GM12878 (cell line): ENCODE data around the gene S100A3. TPM values are rescaled to one million over a fixed set of nuclear protein-coding genes. Genes with fewer than 3 reads are reported as not detected.

Experiments used
- BHLHE40 ChIP-seq, 2 experiments: fragments of 450-650 bp in 1 of 2; IDR thresholded peaks; 2 replicates each; pipeline ENCODE4 v1.6.1; 2011 to 2017; ENCODE audit warnings: low read depth in 2 of 2, borderline replicate concordance in 1 of 2, improper control_type of control experiment in 1 of 2, low read length in 1 of 2, mild to moderate bottlenecking in 1 of 2
- CBFB ChIP-seq: IDR thresholded peaks from 2 replicates; pipeline ENCODE4 v1.6.1; 2016; ENCODE audit warnings: antibody characterized with exemption, low read depth
- HDAC6 ChIP-seq: fragments of 200-600 bp; sonication (generic); IDR thresholded peaks from one replicate; pipeline ENCODE4 v1.8.0; 2017; ENCODE audit warnings: antibody characterized with exemption; ENCODE audit not compliant: unreplicated experiment
- JUNB ChIP-seq: IDR thresholded peaks from 2 replicates; pipeline ENCODE4 v1.6.1; 2016; ENCODE audit warnings: antibody characterized with exemption, mild to moderate bottlenecking
- MYC ChIP-seq: IDR thresholded peaks from 2 replicates; pipeline ENCODE4 v1.6.1; 2011; ENCODE audit warnings: mild to moderate bottlenecking, low read length, moderate library complexity, inconsistent platforms; ENCODE audit not compliant: insufficient read depth, insufficient replicate concordance, insufficient read length, severe bottlenecking
- POLR2AphosphoS5 ChIP-seq: IDR thresholded peaks from 2 replicates; pipeline ENCODE4 v1.6.1; 2011; ENCODE audit warnings: mild to moderate bottlenecking, low read length, inconsistent platforms
- POU2F2 ChIP-seq: IDR thresholded peaks from 3 replicates; pipeline ENCODE4 v1.6.1; 2011; ENCODE audit warnings: low read depth, mild to moderate bottlenecking, low read length, borderline replicate concordance
- RAD51 ChIP-seq: fragments of 450-650 bp; IDR thresholded peaks from 2 replicates; pipeline ENCODE4 v1.6.1; 2016; ENCODE audit warnings: moderate library complexity, mild to moderate bottlenecking, inconsistent platforms
- RELA ChIP-seq: fragments of 450-650 bp; IDR thresholded peaks from 2 replicates; pipeline ENCODE4 v1.8.0; 2014; ENCODE audit warnings: borderline replicate concordance; ENCODE audit not compliant: partially characterized antibody
- SUZ12 ChIP-seq: fragments of 200-600 bp; sonication (generic); IDR thresholded peaks from one replicate; pipeline ENCODE4 v1.6.1; 2018; ENCODE audit warnings: antibody characterized with exemption, mild to moderate bottlenecking; ENCODE audit not compliant: unreplicated experiment
- TCF7 ChIP-seq: IDR thresholded peaks from 2 replicates; pipeline ENCODE4 v1.6.1; 2014; ENCODE audit warnings: antibody characterized with exemption, borderline replicate concordance
- WRNIP1 ChIP-seq: IDR thresholded peaks from 2 replicates; pipeline ENCODE4 v1.6.1; 2011; ENCODE audit warnings: low read depth, low read length, improper control_type of control experiment, borderline replicate concordance
- ZNF24 ChIP-seq: fragments of 450-650 bp; IDR thresholded peaks from 2 replicates; pipeline ENCODE4 v1.6.1; 2017; ENCODE audit warnings: antibody characterized with exemption, mild to moderate bottlenecking
- polyA plus RNA-seq, 11 experiments: library from polyadenylated mRNA; depleted of rRNA in 4 of 11; unstranded in 6 of 11; stranded (reverse) in 5 of 11; fragments of >200 nt; fragmentation: Nextera tagmentation in 4 of 11; fragmentation: Illumina TruSeq in 1 of 11; extraction: Ambion mirVana in 4 of 11; extraction: Trizol in 1 of 11; gene quantifications; 1 replicate in 1 of 11; 2 replicates in 10 of 11; pipeline versions ENCODE4 v1.2.1 to v1.2.3, GENCODE V29; 2011 to 2016; ENCODE audit warnings: inconsistent platforms in 2 of 11, missing spikeins in 2 of 11, low read depth in 1 of 11
- total RNA-seq, 4 experiments: library from RNA; depleted of rRNA in 3 of 4; stranded (reverse); fragments of >200 nt in 3 of 4; fragmentation: Illumina TruSeq in 1 of 4; extraction: Trizol in 1 of 4; gene quantifications; 2 replicates each; pipeline versions ENCODE4 v1.2.1 to v1.2.3, GENCODE V29; 2013 to 2021
- TF ChIP-seq, protein P1 (sequence below): fragments of 450-650 bp; formaldehyde crosslinking; IDR thresholded peaks from 2 replicates; pipeline ENCODE4 v1.4.0; 2022; ENCODE audit warnings: mild to moderate bottlenecking, moderate library complexity
- TF ChIP-seq, protein P2 (sequence below): fragments of 450-650 bp; IDR thresholded peaks from 2 replicates; pipeline ENCODE4 v1.6.1; 2016; ENCODE audit warnings: mild to moderate bottlenecking
- TF ChIP-seq, protein P3 (sequence below): IDR thresholded peaks from 2 replicates; pipeline ENCODE4 v1.6.1; 2012; ENCODE audit warnings: low read depth, low read length, improper control_type of control experiment
- TF ChIP-seq, protein P4 (sequence below): fragments of 450-650 bp; IDR thresholded peaks from 2 replicates; pipeline ENCODE4 v1.6.1; 2014; ENCODE audit warnings: mild to moderate bottlenecking
- TF ChIP-seq, protein P5 (sequence below): IDR thresholded peaks from 2 replicates; pipeline ENCODE4 v1.6.1; 2011; ENCODE audit warnings: borderline replicate concordance, low read depth, mild to moderate bottlenecking, moderate library complexity, mixed read lengths, low read length; ENCODE audit not compliant: insufficient read depth; ENCODE audit errors: extremely low read length
- TF ChIP-seq, protein P6 (sequence below): fragments of 450-650 bp; conservative IDR thresholded peaks from 2 replicates; pipeline ENCODE4 v1.6.1; 2017; ENCODE audit warnings: mild to moderate bottlenecking, moderate library complexity

S100A3 gene
- total and polyA plus RNA-seq, 10 of the 15 experiments (the other 5 are each of a cell fraction or from before 2014, with no cell fraction given): 0.32 to 0.45 TPM; not detected in 8

DNA sequence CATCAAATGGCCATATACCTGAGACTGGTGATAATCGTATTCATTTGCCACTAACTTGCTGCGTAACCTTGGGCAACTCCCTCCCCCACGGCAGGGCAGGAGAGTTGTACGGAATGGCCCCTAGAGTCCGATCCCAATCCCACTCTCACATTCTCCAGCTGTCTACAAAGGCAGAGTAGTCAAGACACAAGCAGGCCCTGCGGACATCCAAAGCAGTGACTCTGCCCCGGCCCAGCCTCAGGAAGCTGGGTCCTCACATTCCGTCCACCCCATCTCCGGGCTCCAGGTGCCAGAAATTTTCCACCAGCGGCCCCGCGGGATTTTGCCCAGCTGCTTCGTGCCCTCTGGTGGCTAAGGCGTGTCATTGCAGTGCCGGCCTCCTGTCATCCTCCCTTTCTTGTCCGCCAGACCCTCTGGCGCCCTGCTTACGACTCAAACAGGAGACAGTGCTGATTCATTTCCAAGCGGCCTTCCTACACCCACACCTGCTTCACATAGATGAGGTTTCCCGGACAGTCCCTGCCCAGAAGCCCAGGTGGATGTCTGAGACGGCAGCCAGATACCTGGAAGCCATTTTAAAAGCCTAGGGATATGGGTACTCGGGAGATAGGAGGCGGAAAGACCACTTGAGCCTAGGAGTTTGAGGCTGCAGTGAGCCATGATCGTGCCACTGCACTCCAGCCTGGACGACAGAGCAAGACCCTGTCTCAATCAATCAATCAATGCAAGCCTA, 19.5 kb upstream of the S100A3 start (continued):
- TF ChIP-seq, protein P1, sequence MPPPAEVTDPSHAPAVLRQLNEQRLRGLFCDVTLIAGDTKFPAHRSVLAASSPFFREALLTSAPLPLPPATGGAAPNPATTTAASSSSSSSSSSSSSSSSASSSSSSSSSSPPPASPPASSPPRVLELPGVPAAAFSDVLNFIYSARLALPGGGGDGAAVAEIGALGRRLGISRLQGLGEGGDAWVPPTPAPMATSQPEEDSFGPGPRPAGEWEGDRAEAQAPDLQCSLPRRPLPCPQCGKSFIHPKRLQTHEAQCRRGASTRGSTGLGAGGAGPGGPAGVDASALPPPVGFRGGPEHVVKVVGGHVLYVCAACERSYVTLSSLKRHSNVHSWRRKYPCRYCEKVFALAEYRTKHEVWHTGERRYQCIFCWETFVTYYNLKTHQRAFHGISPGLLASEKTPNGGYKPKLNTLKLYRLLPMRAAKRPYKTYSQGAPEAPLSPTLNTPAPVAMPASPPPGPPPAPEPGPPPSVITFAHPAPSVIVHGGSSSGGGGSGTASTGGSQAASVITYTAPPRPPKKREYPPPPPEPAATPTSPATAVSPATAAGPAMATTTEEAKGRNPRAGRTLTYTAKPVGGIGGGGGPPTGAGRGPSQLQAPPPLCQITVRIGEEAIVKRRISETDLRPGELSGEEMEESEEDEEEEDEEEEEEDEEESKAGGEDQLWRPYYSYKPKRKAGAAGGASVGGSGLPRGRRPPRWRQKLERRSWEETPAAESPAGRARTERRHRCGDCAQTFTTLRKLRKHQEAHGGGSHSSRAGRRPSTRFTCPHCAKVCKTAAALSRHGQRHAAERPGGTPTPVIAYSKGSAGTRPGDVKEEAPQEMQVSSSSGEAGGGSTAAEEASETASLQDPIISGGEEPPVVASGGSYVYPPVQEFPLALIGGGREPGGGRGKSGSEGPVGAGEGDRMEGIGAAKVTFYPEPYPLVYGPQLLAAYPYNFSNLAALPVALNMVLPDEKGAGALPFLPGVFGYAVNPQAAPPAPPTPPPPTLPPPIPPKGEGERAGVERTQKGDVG (CRISPR knock-in tag): no peak
- no peak for TF ChIP-seq HDAC6
- no peak for TF ChIP-seq MYC
- TF ChIP-seq CBFB: no peak
- no peak for TF ChIP-seq RAD51
- TF ChIP-seq POLR2AphosphoS5: no peak
- no peak for TF ChIP-seq SUZ12
- TF ChIP-seq, protein P2, sequence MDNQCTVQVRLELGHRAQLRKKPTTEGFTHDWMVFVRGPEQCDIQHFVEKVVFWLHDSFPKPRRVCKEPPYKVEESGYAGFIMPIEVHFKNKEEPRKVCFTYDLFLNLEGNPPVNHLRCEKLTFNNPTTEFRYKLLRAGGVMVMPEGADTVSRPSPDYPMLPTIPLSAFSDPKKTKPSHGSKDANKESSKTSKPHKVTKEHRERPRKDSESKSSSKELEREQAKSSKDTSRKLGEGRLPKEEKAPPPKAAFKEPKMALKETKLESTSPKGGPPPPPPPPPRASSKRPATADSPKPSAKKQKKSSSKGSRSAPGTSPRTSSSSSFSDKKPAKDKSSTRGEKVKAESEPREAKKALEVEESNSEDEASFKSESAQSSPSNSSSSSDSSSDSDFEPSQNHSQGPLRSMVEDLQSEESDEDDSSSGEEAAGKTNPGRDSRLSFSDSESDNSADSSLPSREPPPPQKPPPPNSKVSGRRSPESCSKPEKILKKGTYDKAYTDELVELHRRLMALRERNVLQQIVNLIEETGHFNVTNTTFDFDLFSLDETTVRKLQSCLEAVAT: no peak
- no peak for TF ChIP-seq JUNB
- no peak for TF ChIP-seq TCF7
- 0 out of 2 replicates have a peak, but pooled peaks have one; percentile 76 for TF ChIP-seq WRNIP1
- TF ChIP-seq, protein P3, sequence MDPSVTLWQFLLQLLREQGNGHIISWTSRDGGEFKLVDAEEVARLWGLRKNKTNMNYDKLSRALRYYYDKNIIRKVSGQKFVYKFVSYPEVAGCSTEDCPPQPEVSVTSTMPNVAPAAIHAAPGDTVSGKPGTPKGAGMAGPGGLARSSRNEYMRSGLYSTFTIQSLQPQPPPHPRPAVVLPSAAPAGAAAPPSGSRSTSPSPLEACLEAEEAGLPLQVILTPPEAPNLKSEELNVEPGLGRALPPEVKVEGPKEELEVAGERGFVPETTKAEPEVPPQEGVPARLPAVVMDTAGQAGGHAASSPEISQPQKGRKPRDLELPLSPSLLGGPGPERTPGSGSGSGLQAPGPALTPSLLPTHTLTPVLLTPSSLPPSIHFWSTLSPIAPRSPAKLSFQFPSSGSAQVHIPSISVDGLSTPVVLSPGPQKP: no peak
- TF ChIP-seq, protein P4, sequence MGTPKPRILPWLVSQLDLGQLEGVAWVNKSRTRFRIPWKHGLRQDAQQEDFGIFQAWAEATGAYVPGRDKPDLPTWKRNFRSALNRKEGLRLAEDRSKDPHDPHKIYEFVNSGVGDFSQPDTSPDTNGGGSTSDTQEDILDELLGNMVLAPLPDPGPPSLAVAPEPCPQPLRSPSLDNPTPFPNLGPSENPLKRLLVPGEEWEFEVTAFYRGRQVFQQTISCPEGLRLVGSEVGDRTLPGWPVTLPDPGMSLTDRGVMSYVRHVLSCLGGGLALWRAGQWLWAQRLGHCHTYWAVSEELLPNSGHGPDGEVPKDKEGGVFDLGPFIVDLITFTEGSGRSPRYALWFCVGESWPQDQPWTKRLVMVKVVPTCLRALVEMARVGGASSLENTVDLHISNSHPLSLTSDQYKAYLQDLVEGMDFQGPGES: no peak
- 0 out of 4 replicates have a peak, but pooled peaks of 1 of the 2 experiments have one; percentile 17 for TF ChIP-seq BHLHE40 (IDR thresholded peaks at IDR 0.05; ENCODE audit: borderline replicate concordance in 1 of 2, low read depth in 2 of 2, low read length in 1 of 2)
- TF ChIP-seq, protein P5, sequence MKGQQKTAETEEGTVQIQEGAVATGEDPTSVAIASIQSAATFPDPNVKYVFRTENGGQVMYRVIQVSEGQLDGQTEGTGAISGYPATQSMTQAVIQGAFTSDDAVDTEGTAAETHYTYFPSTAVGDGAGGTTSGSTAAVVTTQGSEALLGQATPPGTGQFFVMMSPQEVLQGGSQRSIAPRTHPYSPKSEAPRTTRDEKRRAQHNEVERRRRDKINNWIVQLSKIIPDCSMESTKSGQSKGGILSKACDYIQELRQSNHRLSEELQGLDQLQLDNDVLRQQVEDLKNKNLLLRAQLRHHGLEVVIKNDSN: no peak
- no peak for TF ChIP-seq POU2F2
- TF ChIP-seq ZNF24: no peak
- TF ChIP-seq, protein P6, sequence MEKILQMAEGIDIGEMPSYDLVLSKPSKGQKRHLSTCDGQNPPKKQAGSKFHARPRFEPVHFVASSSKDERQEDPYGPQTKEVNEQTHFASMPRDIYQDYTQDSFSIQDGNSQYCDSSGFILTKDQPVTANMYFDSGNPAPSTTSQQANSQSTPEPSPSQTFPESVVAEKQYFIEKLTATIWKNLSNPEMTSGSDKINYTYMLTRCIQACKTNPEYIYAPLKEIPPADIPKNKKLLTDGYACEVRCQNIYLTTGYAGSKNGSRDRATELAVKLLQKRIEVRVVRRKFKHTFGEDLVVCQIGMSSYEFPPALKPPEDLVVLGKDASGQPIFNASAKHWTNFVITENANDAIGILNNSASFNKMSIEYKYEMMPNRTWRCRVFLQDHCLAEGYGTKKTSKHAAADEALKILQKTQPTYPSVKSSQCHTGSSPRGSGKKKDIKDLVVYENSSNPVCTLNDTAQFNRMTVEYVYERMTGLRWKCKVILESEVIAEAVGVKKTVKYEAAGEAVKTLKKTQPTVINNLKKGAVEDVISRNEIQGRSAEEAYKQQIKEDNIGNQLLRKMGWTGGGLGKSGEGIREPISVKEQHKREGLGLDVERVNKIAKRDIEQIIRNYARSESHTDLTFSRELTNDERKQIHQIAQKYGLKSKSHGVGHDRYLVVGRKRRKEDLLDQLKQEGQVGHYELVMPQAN: 0 out of 2 replicates have a peak, but pooled peaks have one; percentile 19
- no peak for TF ChIP-seq RELA
